GM23248 (cell line): ENCODE measurements around the gene THSD4.

Experiments
- EZH2 ChIP-seq: fragments of 200-600 bp; sonication (generic); IDR thresholded peaks from 2 replicates; pipeline ENCODE4 v1.6.1; 2018; ENCODE audit warnings: antibody characterized with exemption, mild to moderate bottlenecking; ENCODE audit not compliant: insufficient read depth, poor library complexity, severe bottlenecking
- EZH2phosphoT487 ChIP-seq: fragments of 200-600 bp; sonication (generic); IDR thresholded peaks from 2 replicates; pipeline ENCODE4 v1.6.1; 2018; ENCODE audit warnings: antibody characterized with exemption, moderate library complexity, mild to moderate bottlenecking, low read depth; ENCODE audit not compliant: insufficient read depth

DNA sequence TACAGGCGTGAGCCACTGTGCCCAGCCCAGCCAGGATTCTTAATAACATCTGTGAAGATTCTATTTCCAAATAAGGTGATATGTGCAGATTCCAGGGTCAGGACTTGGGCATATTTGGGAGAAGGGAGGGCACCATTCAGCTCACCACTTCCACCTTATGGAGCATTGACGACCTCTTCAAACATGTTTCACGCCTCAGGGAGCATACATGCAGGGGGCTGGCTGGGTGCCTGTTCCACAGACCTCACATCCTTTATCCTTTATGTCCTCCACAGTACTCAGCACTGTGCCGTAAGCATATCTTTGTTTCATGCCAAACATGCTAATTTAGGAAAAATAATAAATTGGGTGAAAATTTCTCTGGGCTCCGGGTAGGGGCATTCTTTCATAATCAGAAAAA is 229.0 kb downstream of the THSD4 start:
- TF ChIP-seq EZH2phosphoT487 (no peak), EZH2 (no peak)
